ENCODE results near the gene TSTD2. TPM values are rescaled to one million over a fixed set of nuclear protein-coding genes. Genes with fewer than 3 reads are reported as not detected.

Gene TSTD2
- polyA plus RNA-seq (ENCODE audit: insufficient read length in 4 of 4), result 10 to 100 TPM; 27.6 to 40.9 (median 34.1) TPM

DNA sequence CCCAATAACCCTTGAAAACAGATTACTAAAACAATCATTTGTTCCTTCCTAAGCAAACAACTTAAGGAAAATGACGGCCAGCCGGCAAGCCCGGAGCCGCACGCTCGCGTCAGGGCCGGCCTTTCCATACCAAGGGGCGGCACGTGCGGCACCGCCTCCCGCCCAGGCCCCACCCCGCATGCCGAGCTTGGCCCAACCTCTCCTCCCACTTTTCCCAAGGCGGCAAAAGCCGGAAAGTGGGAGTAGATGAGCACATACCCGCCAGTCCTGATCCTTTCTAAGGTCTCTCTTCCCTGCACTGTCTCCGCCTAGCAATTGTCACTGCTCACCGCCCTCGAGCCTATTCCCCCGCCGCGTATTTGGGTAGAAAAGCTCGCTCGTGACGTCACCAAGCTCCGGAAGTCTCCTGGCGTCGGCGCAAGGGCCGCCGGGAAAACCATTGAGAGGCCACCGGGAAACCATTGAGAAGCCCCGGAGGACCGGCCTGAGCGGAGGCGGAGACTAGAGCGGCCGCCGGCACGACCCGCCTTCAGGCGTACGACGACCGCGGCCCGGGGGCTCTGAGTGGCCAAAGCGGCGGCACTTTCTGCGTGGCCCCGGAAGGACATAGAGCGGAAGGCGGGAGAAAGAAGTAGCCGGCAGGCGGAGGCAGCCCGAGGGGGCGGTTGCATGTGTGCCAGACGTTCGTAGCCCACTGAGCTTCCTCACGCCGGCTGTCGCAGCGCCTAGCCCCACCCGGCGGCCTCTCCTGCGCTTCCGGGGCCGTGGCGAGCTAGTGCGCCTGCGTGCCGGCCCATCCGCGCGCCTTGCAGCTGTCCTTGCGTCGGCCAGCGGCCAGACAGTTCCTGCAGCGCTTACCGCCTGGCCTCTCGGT lies at the start of gene TSTD2, which contains the start of gene NCBP1:
Gene TSTD2, minus strand, starts transcription at position 384 of the 874 bp plus-strand sequence. CDS start 5,806 bp downstream, outside the sequence.
Gene NCBP1, plus strand, starts transcription at position 837 of the 874 bp plus-strand sequence. CDS start 61 bp downstream, outside the sequence.
- peak; percentile 93 to 96 (median 95) for DNase-seq (ENCODE audit: low read depth in 4 of 4, low spot score in 3 of 4)

DNA sequence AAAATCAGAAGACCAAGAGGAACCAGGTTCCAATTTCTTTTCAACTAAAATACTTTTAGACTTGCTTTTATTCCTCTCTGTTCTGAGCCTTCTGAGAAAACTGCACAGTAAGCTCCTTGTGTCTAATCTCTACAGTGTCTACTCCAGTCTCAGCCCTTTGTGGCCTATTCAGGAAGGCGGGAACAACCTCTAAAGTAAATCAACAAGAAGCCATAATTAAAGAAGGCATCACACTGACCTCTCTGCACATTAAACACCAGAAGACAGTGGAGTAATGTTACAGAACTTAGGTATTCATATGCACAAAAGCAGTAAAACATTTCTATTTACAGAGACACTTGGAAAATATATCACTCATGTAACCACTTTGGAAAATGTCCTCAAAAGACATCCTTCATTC lies 49.1 kb upstream of the TSTD2 start:
- no peak for DNase-seq (ENCODE audit: low read depth in 4 of 4, low spot score in 3 of 4)

- DNase-seq (ENCODE audit: low read depth in 4 of 4, low spot score in 3 of 4), result no peak
Observed at GRCh38 chr9:97675655-97676054, 42.5 kb upstream of the TSTD2 start.

DNA sequence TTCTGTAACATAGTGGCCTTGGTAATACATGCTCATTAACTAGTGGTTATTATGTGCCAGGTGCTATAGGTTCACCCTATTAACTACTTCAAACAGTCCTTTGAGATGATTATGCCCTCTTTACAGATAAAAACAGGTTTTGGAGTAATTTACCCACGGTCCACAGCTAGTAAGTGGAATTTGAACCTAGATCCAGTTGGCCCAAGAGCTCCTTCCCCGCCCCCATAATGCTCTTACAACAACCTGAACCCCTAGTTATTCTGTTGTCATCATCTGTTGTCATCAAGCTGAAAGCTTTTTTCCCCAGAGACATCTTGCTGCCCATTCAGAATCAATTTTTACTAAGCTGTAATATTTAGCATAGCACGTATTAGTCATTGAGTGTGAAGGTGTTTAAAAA lies 40.8 kb upstream of the TSTD2 start:
- no peak for DNase-seq (ENCODE audit: low read depth in 4 of 4, low spot score in 3 of 4)

DNA sequence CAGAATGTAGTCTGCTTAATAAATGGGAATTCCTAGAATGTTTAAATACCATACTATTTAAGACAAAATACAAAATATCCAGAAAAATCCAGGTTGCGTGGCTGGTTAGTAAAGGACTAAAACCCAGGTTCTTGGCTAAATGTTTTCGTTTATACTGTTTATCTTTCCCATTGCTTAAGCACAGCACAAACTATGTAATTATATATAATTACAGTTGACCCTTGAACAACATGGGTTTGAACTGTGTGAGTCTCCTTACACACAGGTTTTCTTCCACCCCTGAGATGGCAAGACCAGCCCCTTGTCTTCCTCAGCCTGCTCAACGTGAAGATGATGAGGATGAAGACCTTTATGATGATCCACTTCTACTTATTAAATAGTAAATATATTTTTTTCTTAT lies 39.2 kb upstream of the TSTD2 start:
- no peak for DNase-seq (ENCODE audit: low read depth in 4 of 4, low spot score in 3 of 4)

- DNase-seq (ENCODE audit: low read depth in 4 of 4, low spot score in 3 of 4), result no peak
Observed at GRCh38 chr9:97670586-97670985, 37.4 kb upstream of the TSTD2 start.

DNA sequence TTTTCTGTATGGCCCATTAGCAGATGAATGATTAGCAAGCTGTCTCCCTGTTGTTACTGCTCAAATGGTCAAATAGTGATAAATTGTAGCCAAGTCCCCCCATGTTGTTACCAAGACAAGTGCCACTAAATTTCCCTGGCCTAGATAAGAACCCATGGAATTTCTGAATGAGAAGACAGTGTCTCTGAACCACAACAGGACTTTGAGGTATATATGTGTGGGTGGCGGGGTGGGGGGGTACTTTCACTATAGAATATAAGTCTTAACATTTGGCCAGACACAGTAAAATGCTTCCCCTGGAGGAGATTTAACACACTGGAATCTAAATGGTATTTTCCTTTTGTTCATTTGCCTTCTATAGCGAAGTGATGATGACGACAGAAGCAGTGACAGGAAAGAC lies 35.3 kb upstream of the TSTD2 start:
- no peak for DNase-seq (ENCODE audit: low read depth in 4 of 4, low spot score in 3 of 4)

DNA sequence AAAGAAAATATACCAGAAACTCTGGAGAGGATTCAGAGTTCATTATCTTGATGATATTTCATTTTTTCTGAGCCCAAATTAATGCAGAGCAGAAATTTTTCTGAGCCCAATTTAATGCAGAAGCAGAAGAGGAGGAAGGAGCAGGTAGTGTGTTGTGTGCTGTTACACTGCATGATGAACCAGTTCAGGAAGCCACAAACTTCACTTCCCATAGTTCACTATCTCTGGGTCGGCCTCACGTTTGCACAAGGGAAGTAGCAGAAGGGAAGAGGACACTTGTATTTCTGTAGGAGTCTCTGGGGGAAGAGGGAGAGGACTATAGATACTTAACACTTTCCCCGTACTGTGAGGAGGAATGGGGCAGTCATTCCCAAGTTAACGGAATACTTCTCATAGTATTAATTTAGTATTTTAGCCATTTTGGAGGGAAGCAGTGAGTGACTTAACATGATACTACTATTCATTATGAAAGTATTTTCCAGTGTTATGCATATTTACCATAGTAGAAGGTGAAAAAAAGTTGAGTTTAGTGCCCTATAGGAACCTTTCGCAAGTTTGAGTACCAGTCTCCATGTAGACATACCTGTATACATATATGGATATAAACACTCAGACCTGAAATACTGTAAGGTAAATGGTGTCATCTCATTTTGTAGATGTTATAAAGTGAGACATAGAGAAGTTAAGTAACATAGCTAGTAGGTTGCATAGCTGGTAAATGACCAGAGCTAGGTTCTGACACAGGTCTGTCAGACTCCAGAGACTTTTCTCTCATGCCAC lies 33.9 kb upstream of the TSTD2 start:
- DNase-seq (ENCODE audit: low read depth in 4 of 4, low spot score in 3 of 4), result no peak

DNA sequence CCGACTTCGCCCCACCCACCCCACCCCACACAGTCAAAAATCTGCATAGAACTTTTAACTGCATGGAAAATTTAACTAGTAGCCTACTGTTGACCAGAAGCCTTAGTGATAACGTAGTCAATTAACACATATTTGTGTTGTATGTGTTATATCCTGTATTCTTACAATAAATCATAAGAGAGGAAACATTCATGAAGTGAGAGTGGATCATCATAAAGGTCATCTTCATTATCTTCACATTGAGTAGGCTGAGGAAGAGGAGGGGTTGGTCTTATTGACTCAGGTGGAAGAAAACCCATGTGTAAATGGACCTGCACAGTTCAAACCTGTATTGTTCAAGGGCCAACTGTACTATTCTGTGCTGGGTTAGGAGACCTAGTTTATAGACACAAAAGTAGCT lies 32.6 kb upstream of the TSTD2 start:
- DNase-seq (ENCODE audit: low read depth in 4 of 4, low spot score in 3 of 4), result no peak

GRCh38 chr9:97660847-97661246 lies 27.7 kb upstream of the TSTD2 start:
- DNase-seq (ENCODE audit: low read depth in 4 of 4, low spot score in 3 of 4), result no peak

- DNase-seq (ENCODE audit: low read depth in 4 of 4, low spot score in 3 of 4), result no peak
Observed at GRCh38 chr9:97660340-97660739, 27.2 kb upstream of the TSTD2 start.

- no peak for DNase-seq (ENCODE audit: low read depth in 4 of 4, low spot score in 3 of 4)
Observed at GRCh38 chr9:97659771-97660170, 26.6 kb upstream of the TSTD2 start.

- DNase-seq (ENCODE audit: low read depth in 4 of 4, low spot score in 3 of 4), result no peak
Observed at GRCh38 chr9:97658707-97659106, 25.5 kb upstream of the TSTD2 start.

- DNase-seq (ENCODE audit: low read depth in 4 of 4, low spot score in 3 of 4), result no peak
Observed at GRCh38 chr9:97651646-97652045, 18.5 kb upstream of the TSTD2 start.

DNA sequence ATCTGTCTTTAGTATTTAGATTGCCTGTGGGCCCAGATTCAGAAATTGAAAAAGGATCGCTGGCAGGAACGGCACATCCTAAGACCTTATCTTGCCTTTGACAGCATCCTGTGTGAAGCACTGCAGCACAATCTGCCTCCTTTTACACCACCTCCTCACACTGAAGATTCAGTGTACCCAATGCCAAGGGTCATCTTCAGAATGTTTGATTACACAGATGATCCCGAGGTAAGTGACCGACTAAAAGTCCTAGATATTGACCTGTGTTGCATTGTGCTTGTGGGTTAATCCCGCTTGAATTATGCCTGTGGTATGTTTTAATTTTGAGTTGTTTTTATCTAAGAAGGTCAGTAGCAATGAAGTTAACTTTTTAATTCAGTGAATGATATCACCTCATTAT lies 14.8 kb upstream of the TSTD2 start:
- DNase-seq (ENCODE audit: low read depth in 4 of 4, low spot score in 3 of 4), result no peak

DNA sequence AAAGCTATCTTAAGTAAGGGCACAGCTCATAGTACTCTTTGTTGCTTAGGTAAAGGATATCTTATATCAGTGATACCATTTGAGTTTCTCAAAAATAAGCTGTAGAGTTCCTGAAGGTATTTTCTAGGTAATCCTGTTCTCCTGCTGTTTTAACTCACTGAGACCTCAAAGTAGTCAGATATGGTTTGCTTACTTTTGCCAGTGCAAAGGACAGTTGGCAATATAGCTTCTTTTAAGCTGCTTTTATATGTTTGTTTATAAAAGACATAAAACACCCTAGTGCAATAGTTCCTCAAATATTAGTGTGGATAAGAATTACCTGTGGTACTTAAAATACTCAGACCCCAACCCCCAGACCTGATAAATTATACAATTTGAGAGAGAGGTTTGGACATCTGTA lies 12.6 kb upstream of the TSTD2 start:
- no peak for DNase-seq (ENCODE audit: low read depth in 4 of 4, low spot score in 3 of 4)

GRCh38 chr9:97640325-97640724 lies 7.2 kb upstream of the TSTD2 start:
- no peak for DNase-seq (ENCODE audit: low read depth in 4 of 4, low spot score in 3 of 4)

DNA sequence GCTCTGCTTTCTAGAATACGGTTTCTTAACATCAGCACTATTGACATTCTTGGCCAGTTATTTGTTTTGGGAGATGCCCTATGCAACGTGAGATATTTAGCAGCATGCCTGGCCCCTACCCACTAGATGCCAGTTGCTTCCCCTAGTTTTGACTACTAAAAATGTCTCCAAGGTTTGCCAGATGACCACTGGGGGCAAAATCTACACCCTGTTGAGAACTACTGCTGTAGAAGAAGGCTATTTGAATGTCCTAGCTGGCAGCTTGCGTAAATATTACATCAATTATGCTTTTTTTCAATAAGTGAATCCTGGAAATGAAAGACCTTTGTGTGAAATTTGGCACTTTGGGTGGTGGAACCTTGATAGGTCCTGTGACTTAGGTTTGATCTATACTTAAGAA lies 5.5 kb upstream of the TSTD2 start:
- DNase-seq (ENCODE audit: low read depth in 4 of 4, low spot score in 3 of 4), result no peak

DNA sequence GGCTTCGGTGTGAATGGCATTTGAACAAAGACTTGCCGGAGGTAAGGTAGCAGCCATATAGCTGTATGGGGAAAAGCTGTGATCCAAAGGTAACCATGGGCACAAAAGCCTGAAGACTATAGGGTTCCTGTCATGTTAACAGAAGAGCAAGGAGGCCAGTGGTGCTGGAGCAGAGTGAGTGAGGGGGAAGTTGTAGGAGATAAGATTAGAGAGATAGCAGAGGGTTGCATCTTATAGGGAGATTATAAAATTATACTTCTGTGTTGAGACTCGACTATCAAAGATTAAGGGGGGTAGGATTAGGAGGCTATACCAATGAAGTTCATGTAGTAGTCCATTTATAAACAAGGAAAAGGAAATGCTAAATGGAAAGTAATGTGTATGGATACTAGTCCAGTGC lies 3.7 kb upstream of the TSTD2 start:
- DNase-seq (ENCODE audit: low read depth in 4 of 4, low spot score in 3 of 4), result no peak

- DNase-seq (ENCODE audit: low read depth in 4 of 4, low spot score in 3 of 4), result no peak
Observed at GRCh38 chr9:97635026-97635425, 1.9 kb upstream of the TSTD2 start.

DNA sequence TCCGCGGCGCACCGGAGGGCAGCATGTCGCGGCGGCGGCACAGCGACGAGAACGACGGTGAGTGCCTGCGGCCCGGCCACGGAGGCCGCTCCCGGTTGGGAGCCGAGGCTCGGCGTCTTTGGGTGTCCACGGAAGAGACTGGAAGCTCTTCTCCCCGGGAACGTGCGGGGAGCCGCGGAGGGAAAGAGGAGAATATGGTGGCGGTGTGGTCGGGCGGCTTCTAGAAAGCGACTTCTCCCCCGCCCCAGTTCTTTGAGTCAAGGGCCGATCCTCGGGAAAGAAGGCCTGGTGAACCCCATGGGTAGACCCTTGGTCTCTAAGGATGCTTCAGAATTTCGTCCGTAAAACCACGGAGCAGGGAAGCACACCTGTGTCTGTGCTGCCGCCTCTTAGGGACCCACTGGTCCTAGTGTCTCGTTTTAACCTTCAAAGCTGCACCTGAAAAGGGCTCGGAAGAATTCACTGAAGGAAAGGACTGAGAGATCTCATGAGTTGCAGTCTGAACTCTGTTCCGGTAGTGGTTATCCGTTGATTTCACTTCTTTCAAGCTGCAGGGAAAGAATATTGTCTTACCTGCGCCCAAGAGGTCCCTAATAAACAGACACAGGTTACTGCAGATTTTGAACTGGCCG lies 807 bp upstream of the TSTD2 start:
- peak in 1 of 4 donors; percentile 6 for DNase-seq (ENCODE audit: low read depth in 4 of 4, low spot score in 3 of 4)

Measured in left renal pelvis (tissue), 4 donors.